ENCODE measurements around the gene MCHR1. TPM values are rescaled to one million over a fixed set of nuclear protein-coding genes. Genes with fewer than 3 reads are reported as not detected.

The MCHR1 gene
- total and polyA plus RNA-seq, 2 of the 13 experiments (the other 11 are each of a cell fraction or from before 2014, with no cell fraction given): 0.40 to 0.83 TPM

- no peak for TF ChIP-seq CSRNP2 (CRISPR knock-in tag; conservative IDR thresholded peaks at IDR 0.05; ENCODE audit: low read depth)
- no peak for TF ChIP-seq ZKSCAN1 (IDR thresholded peaks at IDR 0.05; ENCODE audit: low read length)
- no peak for TF ChIP-seq SP2 (CRISPR knock-in tag; IDR thresholded peaks at IDR 0.05)
- no peak for TF ChIP-seq ZNF17 (CRISPR knock-in tag; IDR thresholded peaks at IDR 0.05)
- TF ChIP-seq RELA (CRISPR knock-in tag; IDR thresholded peaks at IDR 0.05): no peak
- no peak for TF ChIP-seq ZNF574 (CRISPR knock-in tag; IDR thresholded peaks at IDR 0.05)
- no peak for TF ChIP-seq DPF2 (CRISPR knock-in tag; IDR thresholded peaks at IDR 0.05; ENCODE audit: borderline replicate concordance, low read depth)
- no peak for TF ChIP-seq PHF21A (CRISPR knock-in tag; IDR thresholded peaks at IDR 0.05)
- TF ChIP-seq ZNF7 (CRISPR knock-in tag; IDR thresholded peaks at IDR 0.05): no peak
- no peak for TF ChIP-seq LBX2 (CRISPR knock-in tag; IDR thresholded peaks at IDR 0.05; ENCODE audit: borderline replicate concordance)
- TF ChIP-seq KLF6 (CRISPR knock-in tag; IDR thresholded peaks at IDR 0.05): no peak
- TF ChIP-seq ZFYVE20 (CRISPR knock-in tag; IDR thresholded peaks at IDR 0.05; ENCODE audit: borderline replicate concordance, low read depth): no peak
These were observed 11.1 kb downstream of the MCHR1 start (continued) for GRCh38 chr22:40690370-40690769.

All from HepG2 (cell line).